DOHH2 (cell line): Measurements from ENCODE around the gene HRH1.

Source experiments
- CTCF ChIP-seq: fragments of 200-600 bp; sonication (generic); IDR thresholded peaks from one replicate; pipeline ENCODE4 v1.5.1; 2014; ENCODE audit warnings: antibody characterized with exemption, mild to moderate bottlenecking, low read depth, low read length; ENCODE audit not compliant: poor library complexity, severe bottlenecking
- EZH2phosphoT487 ChIP-seq: fragments of 200-600 bp; sonication (generic); IDR thresholded peaks from 2 replicates; pipeline ENCODE4 v1.6.1; 2017; ENCODE audit warnings: borderline replicate concordance, mild to moderate bottlenecking, antibody characterized with exemption, low read length, moderate library complexity, mixed read lengths

- TF ChIP-seq CTCF (no peak), EZH2phosphoT487 (no peak)
Observed at GRCh38 chr3:11197484-11197883, 43.2 kb downstream of the HRH1 start.
